GM23338 (cell line): ENCODE measurements around the gene JPH3. TPM values are rescaled to one million over a fixed set of nuclear protein-coding genes. Genes with fewer than 3 reads are reported as not detected.

Source experiments
- ATAC-seq: fragments of 200-7000 bp; cut with Tn5 transposase; 3 replicates; pipeline ENCODE4 v1.9.1; 2020
- DNase-seq: peaks from one replicate; pipeline ENCODE4 v3.0.0-alpha.2; 2015; ENCODE audit warnings: low spot score
- H2AFZ ChIP-seq: fragments of 200-600 bp; sonication (generic); 2 replicates; pipeline ENCODE4 v1.8.0; 2016; ENCODE audit warnings: antibody characterized with exemption, mild to moderate bottlenecking, moderate library complexity
- H3F3A ChIP-seq: fragments of 200-600 bp; sonication (generic); replicated peaks from 2 replicates; pipeline ENCODE4 v1.8.0; 2017; ENCODE audit warnings: antibody characterized with exemption, mixed run types, low read depth
- H3K27ac ChIP-seq: fragments of 200-600 bp; sonication (generic); 2 replicates; pipeline ENCODE4 v1.6.1; 2016; ENCODE audit warnings: low read depth
- H3K27me3 ChIP-seq: fragments of 200-600 bp; sonication (generic); 2 replicates; pipeline ENCODE4 v1.8.0; 2016; ENCODE audit warnings: mild to moderate bottlenecking, mixed run types, moderate library complexity; ENCODE audit not compliant: insufficient read depth
- H3K36me3 ChIP-seq: fragments of 200-600 bp; sonication (generic); 2 replicates; pipeline ENCODE4 v1.8.0; 2016; ENCODE audit warnings: mild to moderate bottlenecking; ENCODE audit not compliant: insufficient read depth
- H3K4me1 ChIP-seq: fragments of 200-600 bp; sonication (generic); 2 replicates; pipeline ENCODE4 v1.8.0; 2016; ENCODE audit warnings: mild to moderate bottlenecking, moderate library complexity; ENCODE audit not compliant: insufficient read depth
- H3K4me2 ChIP-seq: fragments of 200-600 bp; sonication (generic); 2 replicates; pipeline ENCODE4 v1.7.1; 2017; ENCODE audit warnings: mixed run types
- H3K4me3 ChIP-seq: fragments of 200-600 bp; sonication (generic); 2 replicates; pipeline ENCODE4 v1.6.1; 2016; ENCODE audit warnings: mixed run types
- H3K79me2 ChIP-seq: fragments of 200-600 bp; sonication (generic); replicated peaks from 2 replicates; pipeline ENCODE4 v1.8.0; 2017; ENCODE audit warnings: mild to moderate bottlenecking; ENCODE audit not compliant: insufficient read depth
- H3K9me2 ChIP-seq: fragments of 200-600 bp; sonication (generic); 2 replicates; pipeline ENCODE4 v1.8.0; 2017; ENCODE audit not compliant: insufficient read depth
- H4K20me1 ChIP-seq: fragments of 200-600 bp; sonication (generic); replicated peaks from 2 replicates; pipeline ENCODE4 v1.8.0; 2017; ENCODE audit warnings: mild to moderate bottlenecking; ENCODE audit not compliant: insufficient read depth
- H3K27ac Mint-ChIP-seq: 2 replicates; pipeline ENCODE4 v1.8.0; 2020; ENCODE audit warnings: inconsistent platforms, mild to moderate bottlenecking, moderate library complexity, mixed read lengths
- H3K27me3 Mint-ChIP-seq: 3 replicates; pipeline ENCODE4 v1.8.0; 2022; ENCODE audit warnings: low read depth, mild to moderate bottlenecking, moderate library complexity, mixed read lengths, inconsistent platforms; ENCODE audit not compliant: insufficient read depth, poor library complexity
- H3K36me3 Mint-ChIP-seq: 3 replicates; pipeline ENCODE4 v1.8.0; 2021; ENCODE audit warnings: low read depth, mild to moderate bottlenecking, inconsistent platforms, moderate library complexity, mixed read lengths
- H3K4me1 Mint-ChIP-seq: 3 replicates; pipeline ENCODE4 v1.8.0; 2020; ENCODE audit warnings: mild to moderate bottlenecking, inconsistent platforms, mixed read lengths
- H3K4me3 Mint-ChIP-seq: 3 replicates; pipeline ENCODE4 v1.8.0; 2021; ENCODE audit warnings: moderate library complexity, mild to moderate bottlenecking, inconsistent platforms, mixed read lengths
- H3K9me3 Mint-ChIP-seq: 3 replicates; pipeline ENCODE4 v1.8.0; 2020; ENCODE audit warnings: moderate library complexity, mild to moderate bottlenecking, inconsistent platforms, mixed read lengths
- CREB1 ChIP-seq: fragments of 250-450 bp; sonication (Bioruptor Pico); IDR thresholded peaks from 2 replicates; pipeline ENCODE4 v1.5.0; 2020; ENCODE audit warnings: low read depth, mild to moderate bottlenecking, moderate library complexity
- CTCF ChIP-seq, 2 experiments: fragments of 200-600 bp in 1 of 2; sonication (generic) in 1 of 2; conservative IDR thresholded peaks; 2 replicates each; pipeline versions ENCODE4 v1.5.1 to v1.6.1; 2016 to 2017; ENCODE audit warnings: antibody characterized with exemption in 2 of 2, low read depth in 2 of 2, mild to moderate bottlenecking in 2 of 2, moderate library complexity in 1 of 2
- ETS1 ChIP-seq: IDR thresholded peaks from 2 replicates; pipeline ENCODE4 v1.6.1; 2016; ENCODE audit warnings: antibody characterized with exemption
- EZH2 ChIP-seq: fragments of 200-600 bp; sonication (generic); IDR thresholded peaks from one replicate; pipeline ENCODE4 v1.8.0; 2017; ENCODE audit warnings: antibody characterized with exemption, mild to moderate bottlenecking, low read depth; ENCODE audit not compliant: unreplicated experiment
- EZH2phosphoT487 ChIP-seq: fragments of 200-600 bp; sonication (generic); IDR thresholded peaks from one replicate; pipeline ENCODE4 v1.8.1; 2018; ENCODE audit warnings: antibody characterized with exemption; ENCODE audit not compliant: unreplicated experiment
- JUNB ChIP-seq: IDR thresholded peaks from one replicate; pipeline ENCODE4 v1.6.1; 2016; ENCODE audit warnings: antibody characterized with exemption; ENCODE audit not compliant: unreplicated experiment
- NANOG ChIP-seq: IDR thresholded peaks from 2 replicates; pipeline ENCODE4 v1.6.1; 2016; ENCODE audit warnings: antibody characterized with exemption, borderline replicate concordance
- POLR2AphosphoS5 ChIP-seq: IDR thresholded peaks from 2 replicates; pipeline ENCODE4 v1.6.1; 2016; ENCODE audit warnings: antibody characterized with exemption, low read depth
- STAT1 ChIP-seq: IDR thresholded peaks from one replicate; pipeline ENCODE4 v1.6.1; 2016; ENCODE audit warnings: antibody characterized with exemption; ENCODE audit not compliant: unreplicated experiment
- ZNF114 ChIP-seq: fragments of 250-450 bp; sonication (Bioruptor Pico); IDR thresholded peaks from 2 replicates; pipeline ENCODE4 v1.5.0; 2020; ENCODE audit warnings: mild to moderate bottlenecking, moderate library complexity
- polyA plus RNA-seq: library from polyadenylated mRNA; unstranded; fragments of >200 nt; fragmentation: Nextera tagmentation; extraction: Ambion mirVana; gene quantifications from 2 replicates; pipeline ENCODE4 v1.2.1, GENCODE V29; 2016
- total RNA-seq: library from RNA; depleted of rRNA; stranded (reverse); fragments of >200 nt; shearing (Covaris generic); gene quantifications from 2 replicates; pipeline ENCODE4 v1.2.3, GENCODE V29; 2014

Gene JPH3
- total and polyA plus RNA-seq, 2 experiments from 2014 or later: 8.4 to 38.3 TPM

DNA sequence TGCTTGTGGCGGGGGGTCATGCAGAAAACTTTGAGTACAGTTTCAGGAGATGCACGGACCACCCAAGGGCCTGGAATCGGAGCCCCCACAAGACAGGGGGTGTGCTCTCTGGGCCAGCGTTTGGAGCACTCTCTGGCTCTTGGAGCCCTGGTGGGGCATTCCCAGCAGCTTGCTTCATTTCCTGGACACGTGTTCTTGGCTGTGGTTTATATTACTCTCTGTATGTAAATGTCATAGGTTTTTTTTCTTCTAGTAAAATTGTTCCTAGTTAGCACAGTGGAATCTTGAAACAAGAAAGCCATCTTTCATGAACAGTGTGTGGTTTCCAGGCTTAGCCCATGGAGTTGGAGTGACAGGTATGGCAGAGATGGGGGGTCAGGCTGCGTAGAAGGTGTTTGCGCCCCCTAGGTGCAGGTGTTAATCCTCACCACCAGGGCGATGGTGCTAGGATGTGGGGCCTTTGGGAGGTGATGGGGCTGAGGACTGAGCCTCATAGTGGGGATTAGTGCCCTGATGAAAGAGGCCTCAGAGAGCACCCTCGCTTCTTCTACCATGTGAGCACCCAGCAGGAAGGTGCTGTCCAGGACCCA lies 79.8 kb downstream of the JPH3 start:
- no peaks in the 10 kb centered on the region for H3K4me1 ChIP-seq
- no peak overlapping the region for H3K4me3 Mint-ChIP-seq
- peaks cover 3% of the 10 kb centered on the region; the same call in 1 of the 3 replicates for H3K36me3 Mint-ChIP-seq
- peak; percentile 82 to 86 for TF ChIP-seq CTCF (conservative IDR thresholded peaks at IDR 0.05; ENCODE audit: low read depth in 2 of 2)
- TF ChIP-seq EZH2: no peak
- 0 out of 2 replicates have a peak, but pooled peaks have one; percentile 7 for TF ChIP-seq CREB1
- no peak for TF ChIP-seq STAT1
- H3K79me2 ChIP-seq: no peaks in the 10 kb centered on the region
- no peak overlapping the region for H3K27ac Mint-ChIP-seq
- no peak overlapping the region for H3K4me2 ChIP-seq
- no peak overlapping the region for H2AFZ ChIP-seq
- ATAC-seq (peak; percentile 87), DNase-seq (peak; percentile 89)
- H3K27ac ChIP-seq: no peak overlapping the region
- H3K27me3 Mint-ChIP-seq: peaks cover 23% of the 10 kb centered on the region
- peaks cover 5% of the 10 kb centered on the region for H3K4me1 Mint-ChIP-seq
- no peak overlapping the region for H3K4me3 ChIP-seq
- H3K27me3 ChIP-seq: no peaks in the 10 kb centered on the region
- no peaks in the 10 kb centered on the region for H3K36me3 ChIP-seq
- no peaks in the 10 kb centered on the region for H3F3A ChIP-seq
- H4K20me1 ChIP-seq: no peaks in the 10 kb centered on the region; the same call in 1 of the 2 replicates
- H3K9me3 Mint-ChIP-seq: no peaks in the 10 kb centered on the region; the same call in 2 of the 3 replicates
- no peaks in the 10 kb centered on the region for H3K9me2 ChIP-seq

- Mint-ChIP-seq H3K27me3 (peaks cover 23% of the 10 kb centered on the region), H3K4me1 (peaks cover 5% of the 10 kb centered on the region), H3K9me3 (no peaks in the 10 kb centered on the region; the same call in 2 of the 3 replicates), H3K36me3 (peaks cover 3% of the 10 kb centered on the region; the same call in 1 of the 3 replicates), H3K4me3 (no peak overlapping the region), H3K27ac (0 out of 2 replicates have a peak overlapping the region, but pooled peaks have one; percentile 44)
- H3K9me2 ChIP-seq: no peaks in the 10 kb centered on the region
- no peaks in the 10 kb centered on the region for H3K36me3 ChIP-seq
- no peak for ATAC-seq
- H3F3A ChIP-seq: no peaks in the 10 kb centered on the region
- no peak overlapping the region for H3K27ac ChIP-seq
- no peak overlapping the region for H2AFZ ChIP-seq
- no peaks in the 10 kb centered on the region for H3K79me2 ChIP-seq
- H3K4me2 ChIP-seq: no peak overlapping the region
- no peaks in the 10 kb centered on the region for H3K4me1 ChIP-seq
- DNase-seq: no peak
- H3K4me3 ChIP-seq: no peak overlapping the region
- no peaks in the 10 kb centered on the region for H3K27me3 ChIP-seq
- no peaks in the 10 kb centered on the region; the same call in 1 of the 2 replicates for H4K20me1 ChIP-seq
- no peak for TF ChIP-seq CREB1
- no peak for TF ChIP-seq NANOG
- TF ChIP-seq CTCF (conservative IDR thresholded peaks at IDR 0.05; ENCODE audit: low read depth in 2 of 2): no peak
- TF ChIP-seq ZNF114 (CRISPR knock-in tag): no peak
- no peak for TF ChIP-seq EZH2
- TF ChIP-seq POLR2AphosphoS5: no peak
- TF ChIP-seq EZH2phosphoT487: no peak
- TF ChIP-seq JUNB: no peak
- no peak for TF ChIP-seq ETS1
These were observed 80.6 kb downstream of the JPH3 start for GRCh38 chr16:87682852-87683399.
